GM21423 (cell line): ENCODE measurements around the gene B3GNT5.

ENCODE experiments used
- ATAC-seq: cut with Tn5 transposase; IDR thresholded peaks from one replicate; pipeline ENCODE4 v1.9.1; 2021; ENCODE audit warnings: mild to moderate bottlenecking, moderate library complexity; ENCODE audit not compliant: unreplicated experiment

The B3GNT5 gene

GRCh38 chr3:183287301-183287971, 34.4 kb downstream of the B3GNT5 start:
- ATAC-seq: no peak

- ATAC-seq: no peak
Observed at GRCh38 chr3:183288117-183288516, 35.1 kb downstream of the B3GNT5 start.

GRCh38 chr3:183290216-183290615, 37.2 kb downstream of the B3GNT5 start:
- ATAC-seq: no peak

- ATAC-seq: no peak
Observed at GRCh38 chr3:183291497-183292031, 38.5 kb downstream of the B3GNT5 start.

GRCh38 chr3:183293966-183294365, 40.9 kb downstream of the B3GNT5 start:
- ATAC-seq: no peak

- ATAC-seq: no peak
Observed at GRCh38 chr3:183295211-183295610, 42.2 kb downstream of the B3GNT5 start.

- no peak for ATAC-seq
Observed at GRCh38 chr3:183296944-183297343, 43.9 kb downstream of the B3GNT5 start.

GRCh38 chr3:183298701-183299153, 45.7 kb downstream of the B3GNT5 start:
- no peak for ATAC-seq

- ATAC-seq: no peak
Observed at GRCh38 chr3:183299976-183300375, 46.9 kb downstream of the B3GNT5 start.

GRCh38 chr3:183300996-183301562, 48.0 kb downstream of the B3GNT5 start:
- ATAC-seq: no peak

- ATAC-seq: no peak
Observed at GRCh38 chr3:183301937-183302580, 49.0 kb downstream of the B3GNT5 start.

GRCh38 chr3:183303690-183304089, 50.6 kb downstream of the B3GNT5 start:
- ATAC-seq: no peak

- peak; percentile 84 for ATAC-seq
Observed at GRCh38 chr3:183306798-183307671, 54.0 kb downstream of the B3GNT5 start.

GRCh38 chr3:183307749-183308148, 54.7 kb downstream of the B3GNT5 start:
- no peak for ATAC-seq

GRCh38 chr3:183308751-183309150, 55.7 kb downstream of the B3GNT5 start:
- ATAC-seq: no peak

GRCh38 chr3:183309276-183309675, 56.2 kb downstream of the B3GNT5 start:
- no peak for ATAC-seq

- no peak for ATAC-seq
Observed at GRCh38 chr3:183310936-183311335, 57.9 kb downstream of the B3GNT5 start.

- no peak for ATAC-seq
Observed at GRCh38 chr3:183312433-183312832, 59.4 kb downstream of the B3GNT5 start.

- no peak for ATAC-seq
Observed at GRCh38 chr3:183313351-183313750, 60.3 kb downstream of the B3GNT5 start.

- ATAC-seq: no peak
Observed at GRCh38 chr3:183313764-183314163, 60.7 kb downstream of the B3GNT5 start.

GRCh38 chr3:183315739-183316138, 62.7 kb downstream of the B3GNT5 start:
- no peak for ATAC-seq
